NCI-H2227 treated with DMSO at 0.1 percent for 48 hours (cell line): ENCODE data around the gene IGFBPL1.

ENCODE experiments used
- DNase-seq: peaks from one replicate; lab custom pipeline; 2025; lab: John Stamatoyannopoulos, UW

The IGFBPL1 gene

GRCh38 chr9:38432922-38433510 lies 8.8 kb upstream of the IGFBPL1 start:
- peak; percentile 31 for DNase-seq

GRCh38 chr9:38431116-38431515 lies 6.9 kb upstream of the IGFBPL1 start:
- DNase-seq = no peak

- no peak for DNase-seq
These were observed 3.8 kb upstream of the IGFBPL1 start for GRCh38 chr9:38428062-38428461.

DNA sequence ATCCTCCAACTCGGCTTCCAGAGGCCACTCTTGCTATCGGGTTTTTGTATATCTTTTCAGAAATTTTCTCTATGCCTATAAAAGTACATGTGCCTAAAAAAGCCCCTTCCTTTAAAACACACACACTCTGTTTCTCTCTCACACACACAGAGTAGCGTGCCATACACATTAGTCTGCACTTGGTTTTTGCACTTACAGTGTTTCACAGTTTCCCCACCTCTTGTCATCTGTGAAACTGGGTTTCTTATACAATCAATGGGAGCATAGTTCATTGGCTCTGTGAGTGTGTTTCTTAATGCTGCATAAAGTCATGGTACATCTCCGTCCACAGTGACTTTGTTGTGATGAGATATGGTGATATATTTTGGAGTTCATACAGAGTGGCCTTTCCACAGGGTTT lies 664 bp upstream of the IGFBPL1 start:
- no peak for DNase-seq

GRCh38 chr9:38423273-38423972 lies 831 bp downstream of the IGFBPL1 start:
- DNase-seq = no peak

DNA sequence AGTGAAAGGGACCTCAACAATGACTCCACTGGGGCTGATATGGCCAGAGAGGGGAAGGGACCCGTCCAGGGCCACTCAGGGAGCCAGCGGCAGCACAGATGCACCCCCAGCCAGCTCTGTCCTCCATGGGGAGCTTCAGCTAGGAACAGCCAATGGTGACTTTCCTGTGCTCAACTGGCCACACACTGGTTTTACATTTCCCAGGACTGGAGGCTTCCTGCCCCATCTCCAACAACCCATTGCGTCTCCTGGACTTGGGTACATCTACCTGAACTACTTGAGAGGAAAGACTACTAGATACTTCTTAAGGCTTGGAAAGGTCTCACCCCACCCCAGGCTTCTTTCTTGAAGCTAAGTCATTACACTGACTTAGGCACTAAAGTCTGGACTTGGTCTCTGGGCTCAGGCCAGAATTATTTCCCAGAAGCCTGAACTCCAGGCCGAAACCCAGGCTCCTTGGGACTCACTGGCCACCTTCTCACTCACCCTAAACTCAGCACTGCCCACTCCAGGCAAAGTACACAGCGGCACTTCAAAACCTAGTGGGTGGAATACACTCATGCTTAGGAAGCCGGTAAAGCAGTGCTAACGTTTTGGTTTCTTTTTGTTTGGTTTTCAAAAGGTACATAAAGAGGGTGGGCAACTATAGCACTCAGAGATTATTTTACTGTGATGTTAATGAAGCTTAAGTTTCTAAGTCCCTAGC lies 1.5 kb downstream of the IGFBPL1 start:
- no peak for DNase-seq

- peak; percentile 78 for DNase-seq
These were observed 2.6 kb downstream of the IGFBPL1 start for GRCh38 chr9:38421498-38422211.

DNA sequence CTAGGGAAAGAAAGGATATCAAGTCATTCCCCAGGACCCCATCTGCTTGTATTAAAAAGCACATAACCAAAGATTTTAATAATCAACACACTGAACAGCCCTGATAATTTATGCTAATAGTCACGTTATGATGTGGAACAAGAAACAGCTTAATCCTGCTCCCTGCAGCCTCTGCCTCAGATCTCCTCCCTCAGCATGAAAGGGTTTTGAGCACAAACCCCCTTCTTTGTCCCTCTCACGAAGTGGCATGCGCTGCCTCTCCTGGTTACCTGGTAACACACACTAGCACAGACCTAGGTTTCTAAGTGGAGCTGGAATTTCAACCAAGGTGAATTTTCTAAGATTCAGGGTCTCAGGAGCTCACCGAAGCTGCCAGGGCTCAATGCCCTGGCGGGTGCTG lies 5.1 kb downstream of the IGFBPL1 start:
- DNase-seq = no peak

- no peak for DNase-seq
These were observed 5.9 kb downstream of the IGFBPL1 start for GRCh38 chr9:38418366-38418765.

GRCh38 chr9:38417003-38417945 lies 7.0 kb downstream of the IGFBPL1 start:
- no peak for DNase-seq

GRCh38 chr9:38416461-38416860 lies 7.8 kb downstream of the IGFBPL1 start:
- DNase-seq = no peak

- no peak for DNase-seq
These were observed 8.4 kb downstream of the IGFBPL1 start for GRCh38 chr9:38415856-38416255.

DNA sequence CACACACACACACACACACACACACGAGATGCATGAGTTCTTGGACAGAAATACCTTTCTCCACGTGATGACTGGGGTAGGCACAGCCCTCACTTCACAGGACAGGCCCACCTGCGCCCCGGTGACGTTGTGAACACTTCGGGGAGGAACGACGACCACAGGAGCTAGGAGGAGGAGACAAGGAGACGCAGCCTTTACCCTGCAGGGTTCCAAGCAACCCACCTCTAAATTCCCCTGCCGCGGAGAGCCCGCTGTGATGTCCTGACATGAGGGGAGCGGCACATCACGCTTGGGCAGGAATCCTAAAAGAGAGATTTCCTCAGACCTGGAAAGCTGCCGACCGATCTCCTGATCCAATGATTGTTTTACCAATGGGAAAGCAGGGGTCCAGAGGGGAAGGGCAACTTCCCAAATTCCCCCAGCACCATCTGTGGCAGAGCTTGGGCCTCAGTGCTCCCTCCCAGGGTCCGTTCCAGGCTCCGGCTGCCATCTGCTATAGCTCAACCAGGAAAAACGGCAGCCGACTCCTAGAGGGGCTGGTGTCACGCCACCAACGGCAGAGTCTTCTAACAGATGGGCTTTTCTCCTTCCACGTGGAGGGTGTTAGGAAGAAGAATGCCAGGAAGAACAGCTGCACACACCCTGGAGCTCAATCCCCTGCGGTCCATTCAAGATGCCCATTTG lies 10.1 kb downstream of the IGFBPL1 start:
- no peak for DNase-seq

DNA sequence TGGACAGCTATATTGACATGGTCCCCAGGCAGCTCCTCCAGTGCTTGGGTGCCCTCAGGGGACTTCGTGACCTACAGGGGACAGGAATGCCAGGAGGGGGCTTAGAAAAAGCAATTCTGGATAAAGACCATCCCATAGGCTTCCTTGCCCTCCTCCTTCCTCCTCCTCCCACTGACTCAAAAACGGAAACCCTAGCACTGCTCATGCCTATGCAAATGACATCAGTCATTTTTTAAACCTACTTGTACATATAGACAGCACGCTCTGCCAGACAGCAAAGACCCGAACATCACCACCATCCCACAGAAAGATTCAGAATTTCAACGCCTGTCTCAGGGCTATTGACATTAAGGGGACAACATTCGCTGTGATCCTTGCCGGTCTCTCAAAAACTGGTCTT lies 11.0 kb downstream of the IGFBPL1 start:
- no peak for DNase-seq

- no peak for DNase-seq
These were observed 11.5 kb downstream of the IGFBPL1 start for GRCh38 chr9:38412751-38413150.

GRCh38 chr9:38408719-38409118 lies 15.5 kb downstream of the IGFBPL1 start:
- DNase-seq = no peak

GRCh38 chr9:38406476-38407186 lies 17.6 kb downstream of the IGFBPL1 start:
- DNase-seq = no peak

DNA sequence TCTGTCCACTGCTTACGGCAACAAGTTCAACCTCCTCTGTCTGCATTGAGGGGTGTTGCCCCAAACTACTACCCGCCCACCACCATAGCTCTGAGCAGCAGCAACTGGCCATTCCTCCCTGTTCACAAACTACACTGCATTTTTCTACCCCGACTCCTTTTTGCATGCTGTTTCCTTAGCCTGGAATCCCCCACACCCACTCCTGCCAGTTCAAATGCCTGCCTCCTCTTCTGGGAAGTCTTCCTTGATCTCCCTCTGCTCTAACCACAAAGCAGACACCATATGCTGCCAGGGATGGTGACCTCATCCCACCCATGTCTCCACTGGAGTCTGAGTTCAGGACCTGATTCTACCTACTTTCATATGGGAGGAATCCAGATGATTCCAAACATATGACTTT lies 18.5 kb downstream of the IGFBPL1 start:
- no peak for DNase-seq

DNA sequence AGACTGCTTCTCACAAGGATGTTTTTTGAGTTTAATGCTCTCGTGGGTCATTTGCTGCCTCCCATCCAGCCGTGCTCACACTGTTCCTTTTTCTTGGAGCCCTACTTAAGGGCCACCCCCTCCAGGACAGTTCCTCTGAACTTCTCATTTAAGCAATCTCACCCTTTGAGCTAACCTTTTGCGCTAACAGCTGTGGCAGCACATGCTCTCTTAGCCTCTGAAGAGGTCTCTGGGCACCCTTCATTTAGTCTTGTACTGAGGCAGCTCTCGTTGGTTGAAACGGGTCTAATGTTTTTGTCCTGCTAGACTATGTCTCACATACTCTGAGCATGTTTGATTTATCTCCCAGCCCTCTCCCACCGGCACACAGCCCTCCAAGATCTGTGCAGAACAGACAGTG lies 19.9 kb downstream of the IGFBPL1 start:
- DNase-seq = no peak

GRCh38 chr9:38401994-38402393 lies 22.3 kb downstream of the IGFBPL1 start:
- DNase-seq = no peak
